ENCODE data around the gene TPBG.

The TPBG gene

GRCh38 chr6:82363428-82364086, at the start of gene TPBG:
Gene TPBG, plus strand, starts transcription at chr6:82363817. Its CDS starts 1,145 bp downstream, at chr6:82364962.
- DNase-seq (ENCODE audit: low spot score): no peak

- no peak for DNase-seq (ENCODE audit: low spot score)
Observed at GRCh38 chr6:82322386-82322785, 41.2 kb upstream of the TPBG start.

- no peak for DNase-seq (ENCODE audit: low spot score)
Observed at GRCh38 chr6:82329766-82330165, 33.9 kb upstream of the TPBG start.

- DNase-seq (ENCODE audit: low spot score): no peak
Observed at GRCh38 chr6:82330171-82330804, 33.3 kb upstream of the TPBG start.

GRCh38 chr6:82331031-82331773, 32.4 kb upstream of the TPBG start:
- DNase-seq (ENCODE audit: low spot score): no peak

GRCh38 chr6:82333781-82334180, 29.8 kb upstream of the TPBG start:
- DNase-seq (ENCODE audit: low spot score): no peak

GRCh38 chr6:82337688-82338257, 25.8 kb upstream of the TPBG start:
- DNase-seq (ENCODE audit: low spot score): no peak

GRCh38 chr6:82348130-82348529, 15.5 kb upstream of the TPBG start:
- no peak for DNase-seq (ENCODE audit: low spot score)

- DNase-seq (ENCODE audit: low spot score): no peak
Observed at GRCh38 chr6:82353848-82354247, 9.8 kb upstream of the TPBG start.

GRCh38 chr6:82360552-82360951, 3.1 kb upstream of the TPBG start:
- no peak for DNase-seq (ENCODE audit: low spot score)

- no peak for DNase-seq (ENCODE audit: low spot score)
Observed at GRCh38 chr6:82361631-82362030, 2.0 kb upstream of the TPBG start.

- no peak for DNase-seq (ENCODE audit: low spot score)
Observed at GRCh38 chr6:82362144-82362543, 1.5 kb upstream of the TPBG start.

GRCh38 chr6:82362878-82363427, 664 bp upstream of the TPBG start:
- no peak for DNase-seq (ENCODE audit: low spot score)

GRCh38 chr6:82364087-82365015, 734 bp downstream of the TPBG start:
- no peak for DNase-seq (ENCODE audit: low spot score)

- DNase-seq (ENCODE audit: low spot score): no peak
Observed at GRCh38 chr6:82365016-82365795, 1.6 kb downstream of the TPBG start.

GRCh38 chr6:82367704-82368103, 4.1 kb downstream of the TPBG start:
- no peak for DNase-seq (ENCODE audit: low spot score)

GRCh38 chr6:82370788-82371187, 7.2 kb downstream of the TPBG start:
- DNase-seq (ENCODE audit: low spot score): no peak

- no peak for DNase-seq (ENCODE audit: low spot score)
Observed at GRCh38 chr6:82371799-82372546, 8.4 kb downstream of the TPBG start.

- DNase-seq (ENCODE audit: low spot score): no peak
Observed at GRCh38 chr6:82372656-82373055, 9.0 kb downstream of the TPBG start.

- no peak for DNase-seq (ENCODE audit: low spot score)
Observed at GRCh38 chr6:82374516-82374915, 10.9 kb downstream of the TPBG start.
